CD4-positive, alpha-beta T cell treated with Interleukin-6 at 100 ng/mL for 8 hours (primary cell): ENCODE data around the gene TSPAN14.
"Not testable (repeated sequence)": the region's sequence is repeated elsewhere in the genome, so short reads cannot be mapped to it uniquely, and the experiment has no call there.

Experiments
- DNase-seq: peaks from one replicate; pipeline ENCODE4 v3.0.0-alpha.2; 2020; ENCODE audit warnings: mixed read lengths, low spot score

TSPAN14 gene

DNA sequence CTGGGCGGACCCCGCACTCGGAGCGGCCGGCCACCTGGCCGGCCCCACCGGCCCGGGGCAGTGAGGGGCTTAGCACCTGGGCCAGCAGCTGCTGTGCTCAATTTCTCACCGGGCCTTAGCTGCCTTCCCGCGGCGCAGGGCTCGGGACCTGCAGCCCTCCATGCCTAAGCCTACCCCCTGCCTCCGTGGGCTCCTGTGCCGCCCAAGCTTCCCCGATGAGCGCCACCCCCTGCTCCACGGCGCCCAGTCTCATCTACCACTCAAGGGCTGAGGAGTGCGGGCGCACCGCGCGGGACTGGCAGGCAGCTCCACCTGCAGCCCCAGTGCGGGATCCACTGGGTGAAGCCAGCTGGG, 89.2 kb downstream of the TSPAN14 start:
- DNase-seq, result not testable (repeated sequence)

GRCh38 chr10:80544316-80544953, 90.3 kb downstream of the TSPAN14 start:
- DNase-seq, result no peak

- DNase-seq, result no peak
Measured at GRCh38 chr10:80545258-80545881, 91.3 kb downstream of the TSPAN14 start.

DNA sequence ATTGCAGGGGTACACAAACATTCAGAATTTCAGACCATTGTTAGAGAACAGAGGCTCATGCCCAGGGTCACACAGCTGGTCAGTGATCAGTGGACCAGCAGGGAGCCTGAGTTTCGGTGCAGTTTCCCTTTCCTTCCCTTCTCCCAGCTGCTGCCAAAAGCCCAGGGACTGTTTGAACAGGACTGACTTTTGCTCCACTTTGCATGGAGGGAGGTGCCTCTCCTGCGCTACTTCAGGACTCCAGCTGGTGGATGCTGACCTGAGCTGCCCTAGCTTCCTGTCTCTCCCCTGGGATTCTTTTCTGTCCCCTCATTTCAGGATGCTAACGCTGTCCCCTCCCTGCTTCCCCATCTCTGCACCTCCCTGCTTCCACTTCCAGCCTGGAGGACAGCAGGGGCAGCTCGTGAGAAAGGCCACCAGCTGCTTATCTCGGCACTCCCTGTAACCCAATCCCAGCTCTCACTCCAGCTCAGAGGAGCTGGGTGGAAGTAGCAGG, 98.1 kb downstream of the TSPAN14 start:
- no peak for DNase-seq

DNA sequence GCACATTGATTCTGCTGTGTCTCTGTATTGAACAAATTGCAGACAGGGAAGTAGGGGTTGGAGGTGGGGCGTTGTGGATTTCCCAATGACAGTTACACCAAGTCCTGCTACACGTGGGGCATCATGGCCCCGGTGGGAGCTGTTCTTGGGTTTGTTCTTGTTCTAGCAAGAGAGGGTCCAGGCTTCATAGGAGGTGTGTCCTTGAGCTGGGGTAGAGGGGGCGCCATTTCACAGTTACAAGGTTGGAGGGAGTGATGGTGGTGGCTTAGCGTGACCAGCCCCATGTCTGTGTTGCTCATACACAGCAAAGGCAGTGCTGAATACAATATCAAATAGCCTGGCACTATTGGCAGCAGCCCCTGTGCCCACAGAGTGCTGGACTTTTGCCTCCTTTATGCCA, 99.3 kb downstream of the TSPAN14 start:
- no peak for DNase-seq

DNA sequence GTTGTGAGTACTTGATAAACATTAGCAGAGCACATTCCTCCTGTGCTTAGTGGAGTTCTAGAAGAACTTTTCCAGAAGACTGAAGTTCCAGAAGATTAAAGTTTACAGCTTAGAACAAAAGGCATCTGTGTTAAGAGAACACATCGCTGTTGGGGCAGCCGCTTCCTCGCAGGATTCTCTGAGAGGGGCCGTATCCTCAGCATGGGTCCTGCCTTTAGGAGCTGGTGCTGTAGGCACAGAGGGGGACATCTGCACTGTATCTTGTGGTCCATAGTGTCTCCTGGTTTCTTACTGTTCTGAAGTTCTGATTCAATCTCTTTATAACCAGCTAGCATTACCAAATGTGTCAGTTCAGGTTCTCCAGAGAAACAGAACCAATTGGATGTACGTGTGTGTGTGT, 99.9 kb downstream of the TSPAN14 start:
- no peak for DNase-seq

GRCh38 chr10:80555415-80555814, 101.3 kb downstream of the TSPAN14 start:
- no peak for DNase-seq

DNA sequence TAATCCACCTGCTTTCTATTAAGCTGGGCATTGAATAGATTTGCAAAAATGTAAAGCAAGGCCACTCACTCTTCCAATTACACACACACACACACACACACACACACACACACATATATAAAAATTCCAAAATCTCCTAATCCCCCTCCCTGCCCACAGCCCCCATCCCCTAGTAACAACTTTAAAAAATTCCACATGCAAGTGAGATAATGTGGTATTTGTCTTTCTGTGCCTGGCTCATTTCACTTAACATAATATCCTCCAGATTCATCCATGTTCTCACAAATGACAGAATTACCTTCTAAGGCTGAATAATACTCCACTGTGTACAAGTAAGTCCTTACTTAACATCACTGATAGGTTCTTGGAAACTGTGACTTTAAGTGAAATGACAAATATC, 107.8 kb downstream of the TSPAN14 start:
- no peak for DNase-seq

DNA sequence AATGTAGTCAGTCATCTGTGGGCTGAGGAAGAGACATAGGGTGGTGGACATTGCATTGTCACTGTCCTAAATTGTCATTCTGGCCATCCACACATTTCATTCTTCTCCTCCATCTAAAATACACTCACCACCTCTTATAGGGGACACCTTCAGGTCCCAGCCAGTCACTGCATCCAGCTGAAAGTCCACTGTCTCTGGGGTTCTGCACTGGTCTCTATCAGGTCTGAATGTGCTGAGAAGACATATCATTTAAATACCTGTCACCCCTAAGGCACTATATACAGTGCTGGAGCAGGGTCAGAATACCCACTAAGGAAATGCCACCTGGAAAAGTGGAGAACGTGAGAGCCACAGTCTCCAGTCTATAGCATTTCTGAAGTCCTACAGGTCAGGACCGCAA, 113.2 kb downstream of the TSPAN14 start:
- no peak for DNase-seq

DNA sequence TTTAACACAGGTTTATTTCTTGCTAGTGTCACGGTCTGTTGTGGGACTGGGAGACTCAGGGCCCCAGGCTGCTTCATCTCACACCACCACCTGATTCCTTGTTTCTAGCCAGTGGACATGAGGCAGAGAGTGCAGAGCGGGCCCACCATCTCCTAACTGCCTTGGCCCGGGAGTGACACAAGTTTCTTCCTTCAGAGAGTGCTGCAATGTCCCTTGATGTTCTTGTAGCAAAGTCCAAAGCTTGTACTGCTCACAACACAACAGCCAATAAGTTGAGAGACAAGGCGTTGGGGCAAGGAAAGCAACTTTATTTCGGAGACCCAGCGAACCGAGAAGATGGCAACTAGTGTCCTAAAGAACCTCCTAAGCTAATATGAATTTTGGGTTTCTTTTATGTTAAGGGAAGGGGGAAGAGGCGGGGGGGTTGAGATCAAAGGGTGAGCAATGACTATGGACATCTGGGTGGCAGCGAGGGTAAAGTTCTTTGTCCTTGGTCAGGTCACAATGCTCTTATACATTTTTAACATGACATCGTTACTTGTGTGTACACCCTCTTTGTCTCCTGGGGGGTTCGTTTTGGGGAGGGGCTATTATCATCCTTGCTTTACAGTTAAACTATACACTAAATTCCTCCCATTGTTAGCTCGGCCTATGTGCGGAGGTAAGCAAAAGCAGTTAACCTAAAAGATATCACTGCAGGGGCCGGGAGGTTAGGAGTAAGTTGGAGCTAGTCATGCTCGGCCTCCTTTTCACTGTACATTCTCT, 115.2 kb downstream of the TSPAN14 start:
- no peak for DNase-seq

GRCh38 chr10:80571352-80571751, 117.2 kb downstream of the TSPAN14 start:
- DNase-seq, result no peak

- no peak for DNase-seq
Measured at GRCh38 chr10:80579181-80579763, 125.2 kb downstream of the TSPAN14 start.

- no peak for DNase-seq
Measured at GRCh38 chr10:80579849-80580637, 125.9 kb downstream of the TSPAN14 start.

GRCh38 chr10:80580638-80581468, 126.7 kb downstream of the TSPAN14 start:
- DNase-seq, result no peak

DNA sequence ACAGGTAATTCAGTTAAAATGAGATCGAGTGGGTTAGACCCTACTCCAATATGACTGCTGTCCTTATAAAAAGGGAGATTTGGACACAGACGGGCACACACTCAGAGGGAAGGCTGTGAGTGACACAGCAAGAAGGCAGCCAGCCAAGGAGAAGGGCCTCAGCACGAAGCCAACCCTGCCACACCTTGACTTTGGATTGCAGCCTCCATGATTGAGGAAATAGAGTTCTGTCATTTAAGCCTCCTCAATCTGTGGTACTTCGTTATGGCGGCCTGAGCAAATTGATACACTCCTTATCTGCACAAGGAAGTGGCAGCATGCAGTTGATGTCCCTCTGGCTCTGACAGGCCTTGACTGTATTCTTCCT, 127.3 kb downstream of the TSPAN14 start:
- DNase-seq, result no peak

- no peak for DNase-seq
Measured at GRCh38 chr10:80582286-80582960, 128.3 kb downstream of the TSPAN14 start.
